HL-60 (cell line): ENCODE measurements around the gene TNFSF10.

Experiments
- GABPA ChIP-seq: IDR thresholded peaks from 2 replicates; pipeline ENCODE4 v1.6.1; 2012; ENCODE audit warnings: low read depth
- POLR2AphosphoS5 ChIP-seq: IDR thresholded peaks from 2 replicates; pipeline ENCODE4 v1.6.1; 2012; ENCODE audit warnings: low read depth
- TF ChIP-seq, protein P1 (sequence below): IDR thresholded peaks from one replicate; pipeline ENCODE4 v1.5.1; 2011; ENCODE audit warnings: low read length, control low read depth, inconsistent platforms; ENCODE audit not compliant: insufficient read depth

DNA sequence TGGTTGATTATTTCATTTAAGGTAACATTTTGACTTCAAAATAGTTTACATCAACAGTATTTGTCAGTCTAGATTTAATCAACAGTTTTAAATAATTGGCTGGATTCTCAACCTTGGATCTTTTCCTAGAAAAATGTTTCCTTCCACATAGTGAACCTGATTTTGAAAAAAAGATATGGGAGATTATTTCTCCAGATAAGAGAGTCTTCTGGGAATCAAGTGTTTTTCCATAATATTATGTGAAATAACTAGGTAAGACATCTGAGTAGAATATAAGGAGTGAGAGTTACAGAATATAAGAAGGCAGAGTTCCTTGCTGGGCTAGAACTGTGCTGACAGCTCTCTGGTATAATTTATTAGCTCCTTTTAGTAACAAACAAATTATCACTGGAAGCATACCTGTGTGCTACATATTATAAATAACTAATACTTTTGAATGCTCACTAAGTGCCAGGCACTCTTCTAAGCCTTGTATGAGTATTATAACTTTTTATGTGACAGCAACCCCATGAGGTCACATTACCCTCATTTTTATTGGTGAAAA lies 18.8 kb upstream of the TNFSF10 start:
- TF ChIP-seq, protein P1, sequence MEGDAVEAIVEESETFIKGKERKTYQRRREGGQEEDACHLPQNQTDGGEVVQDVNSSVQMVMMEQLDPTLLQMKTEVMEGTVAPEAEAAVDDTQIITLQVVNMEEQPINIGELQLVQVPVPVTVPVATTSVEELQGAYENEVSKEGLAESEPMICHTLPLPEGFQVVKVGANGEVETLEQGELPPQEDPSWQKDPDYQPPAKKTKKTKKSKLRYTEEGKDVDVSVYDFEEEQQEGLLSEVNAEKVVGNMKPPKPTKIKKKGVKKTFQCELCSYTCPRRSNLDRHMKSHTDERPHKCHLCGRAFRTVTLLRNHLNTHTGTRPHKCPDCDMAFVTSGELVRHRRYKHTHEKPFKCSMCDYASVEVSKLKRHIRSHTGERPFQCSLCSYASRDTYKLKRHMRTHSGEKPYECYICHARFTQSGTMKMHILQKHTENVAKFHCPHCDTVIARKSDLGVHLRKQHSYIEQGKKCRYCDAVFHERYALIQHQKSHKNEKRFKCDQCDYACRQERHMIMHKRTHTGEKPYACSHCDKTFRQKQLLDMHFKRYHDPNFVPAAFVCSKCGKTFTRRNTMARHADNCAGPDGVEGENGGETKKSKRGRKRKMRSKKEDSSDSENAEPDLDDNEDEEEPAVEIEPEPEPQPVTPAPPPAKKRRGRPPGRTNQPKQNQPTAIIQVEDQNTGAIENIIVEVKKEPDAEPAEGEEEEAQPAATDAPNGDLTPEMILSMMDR, result no peak
- TF ChIP-seq GABPA (no peak), POLR2AphosphoS5 (no peak)
